ENCODE results near the gene CASP2. TPM values are rescaled to one million over a fixed set of nuclear protein-coding genes. Genes with fewer than 3 reads are reported as not detected.

CASP2 gene
- total RNA-seq, 1 experiment from 2014 or later: 62.0 TPM

- POLR2A ChIA-PET: no interaction called here
- H3K4me3 ChIP-seq (ENCODE audit: low read depth, low read length): no peak overlapping the region
- no peaks in the 10 kb centered on the region for H3K9me3 ChIP-seq
- H3K4me3 Mint-ChIP-seq (ENCODE audit: unreplicated experiment): no peak overlapping the region
- CTCF ChIA-PET: interaction anchor here (0.7 kb wide), 1 partner anchor 173 kb away, joined by 9 read pairs; no protein-coding TSS in a partner anchor
- no peaks in the 10 kb centered on the region for H3K27me3 Mint-ChIP-seq (ENCODE audit: insufficient read depth, unreplicated experiment)
- no peaks in the 10 kb centered on the region; the same call in 1 of the 2 replicates for H3K4me1 ChIP-seq
- H3K36me3 ChIP-seq (ENCODE audit: control insufficient read depth, insufficient read depth, low read length): no peaks in the 10 kb centered on the region; the same call in 1 of the 2 replicates
- no peak for DNase-seq
- peaks cover 8% of the 10 kb centered on the region for H3K4me1 Mint-ChIP-seq (ENCODE audit: low read depth, unreplicated experiment)
- no TSS peak for BruUV-seq (replicated peaks)
- H3K27ac Mint-ChIP-seq (ENCODE audit: unreplicated experiment): no peak overlapping the region
- TF ChIP-seq CTCF (IDR thresholded peaks at IDR 0.05; ENCODE audit: insufficient read depth in 1 of 2, low read depth in 1 of 2, low read length in 1 of 2, severe bottlenecking in 1 of 2, unreplicated experiment in 1 of 2): no peak
- intact Hi-C loops (cut with micrococcal nuclease; ENCODE audit: unreplicated experiment): no loop called here
- H3K9me3 Mint-ChIP-seq (ENCODE audit: unreplicated experiment): no peaks in the 10 kb centered on the region
- H3K27me3 ChIP-seq (replicated peaks; ENCODE audit: control insufficient read depth, insufficient read depth, low read length): no peaks in the 10 kb centered on the region
- no peaks in the 10 kb centered on the region for H3K36me3 Mint-ChIP-seq (ENCODE audit: insufficient read depth, unreplicated experiment)
Measured at GRCh38 chr7:143322760-143323633, 34.8 kb downstream of the CASP2 start.

- Mint-ChIP-seq H3K9me3 (ENCODE audit: unreplicated experiment) (no peaks in the 10 kb centered on the region), H3K4me1 (ENCODE audit: low read depth, unreplicated experiment) (peaks cover 5% of the 10 kb centered on the region), H3K27ac (ENCODE audit: unreplicated experiment) (no peak overlapping the region), H3K36me3 (ENCODE audit: insufficient read depth, unreplicated experiment) (no peaks in the 10 kb centered on the region), H3K4me3 (ENCODE audit: unreplicated experiment) (no peak overlapping the region), H3K27me3 (ENCODE audit: insufficient read depth, unreplicated experiment) (no peaks in the 10 kb centered on the region)
- ChIA-PET CTCF (interaction anchor here (0.7 kb wide), 1 partner anchor 173 kb away, joined by 9 read pairs; no protein-coding TSS in a partner anchor), POLR2A (no interaction called here)
- BruUV-seq (replicated peaks): no TSS peak
- H3K4me1 ChIP-seq: no peaks in the 10 kb centered on the region; the same call in 1 of the 2 replicates
- intact Hi-C loops (cut with micrococcal nuclease; ENCODE audit: unreplicated experiment): no loop called here
- no peak overlapping the region for H3K4me3 ChIP-seq (ENCODE audit: low read depth, low read length)
- H3K9me3 ChIP-seq: no peaks in the 10 kb centered on the region
- no peaks in the 10 kb centered on the region; the same call in 1 of the 2 replicates for H3K36me3 ChIP-seq (ENCODE audit: control insufficient read depth, insufficient read depth, low read length)
- TF ChIP-seq CTCF (IDR thresholded peaks at IDR 0.05; ENCODE audit: insufficient read depth in 1 of 2, low read depth in 1 of 2, low read length in 1 of 2, severe bottlenecking in 1 of 2, unreplicated experiment in 1 of 2): no peak
- no peak for DNase-seq
- H3K27me3 ChIP-seq (replicated peaks; ENCODE audit: control insufficient read depth, insufficient read depth, low read length): no peaks in the 10 kb centered on the region
Measured at GRCh38 chr7:143323653-143324052, 35.5 kb downstream of the CASP2 start.

- BruUV-seq (replicated peaks): no TSS peak
- TF ChIP-seq CTCF (IDR thresholded peaks at IDR 0.05; ENCODE audit: insufficient read depth in 1 of 2, low read depth in 1 of 2, low read length in 1 of 2, severe bottlenecking in 1 of 2, unreplicated experiment in 1 of 2): no peak
Measured at GRCh38 chr7:143325240-143325639, 37.1 kb downstream of the CASP2 start.

More at GRCh38 chr7:143325240-143325639, 37.1 kb downstream of the CASP2 start:
- Mint-ChIP-seq H3K36me3 (ENCODE audit: insufficient read depth, unreplicated experiment) (no peaks in the 10 kb centered on the region), H3K27me3 (ENCODE audit: insufficient read depth, unreplicated experiment) (no peaks in the 10 kb centered on the region), H3K4me3 (ENCODE audit: unreplicated experiment) (no peak overlapping the region), H3K4me1 (ENCODE audit: low read depth, unreplicated experiment) (no peaks in the 10 kb centered on the region), H3K9me3 (ENCODE audit: unreplicated experiment) (no peaks in the 10 kb centered on the region), H3K27ac (ENCODE audit: unreplicated experiment) (no peak overlapping the region)
- intact Hi-C loops (cut with micrococcal nuclease; ENCODE audit: unreplicated experiment): no loop called here
- Histone ChIP-seq H3K4me3 (ENCODE audit: low read depth, low read length) (no peak overlapping the region), H3K4me1 (no peaks in the 10 kb centered on the region), H3K9me3 (no peaks in the 10 kb centered on the region), H3K27me3 (replicated peaks; ENCODE audit: control insufficient read depth, insufficient read depth, low read length) (no peaks in the 10 kb centered on the region), H3K36me3 (ENCODE audit: control insufficient read depth, insufficient read depth, low read length) (no peaks in the 10 kb centered on the region; the same call in 1 of the 2 replicates)
- no peak for DNase-seq
- CTCF ChIA-PET: no interaction called here
- POLR2A ChIA-PET: no interaction called here

All from Caco-2 (cell line).